Hepatocyte (in vitro differentiated cells): Measurements from ENCODE around the gene LAMB4.

Experiments
- CTCF ChIP-seq: fragments of 200-600 bp; sonication (generic); IDR thresholded peaks from 2 replicates; pipeline ENCODE4 v1.5.1; 2016; ENCODE audit warnings: antibody characterized with exemption, mild to moderate bottlenecking; ENCODE audit not compliant: poor library complexity
- EZH2 ChIP-seq: fragments of 200-600 bp; sonication (generic); IDR thresholded peaks from 2 replicates; pipeline ENCODE4 v1.6.1; 2016; ENCODE audit warnings: antibody characterized with exemption, mild to moderate bottlenecking, borderline replicate concordance
- EZH2phosphoT487 ChIP-seq: fragments of 200-600 bp; sonication (generic); IDR thresholded peaks from one replicate; pipeline ENCODE4 v1.6.1; 2018; ENCODE audit warnings: antibody characterized with exemption, mild to moderate bottlenecking, low read depth, moderate library complexity; ENCODE audit not compliant: unreplicated experiment, severe bottlenecking

GRCh38 chr7:108069646-108070045, 60.5 kb downstream of the LAMB4 start:
- TF ChIP-seq CTCF, result no peak
- TF ChIP-seq EZH2, result no peak
- no peak for TF ChIP-seq EZH2phosphoT487
